ENCODE measurements around the gene ABR. TPM values are rescaled to one million over a fixed set of nuclear protein-coding genes. Genes with fewer than 3 reads are reported as not detected.

Gene ABR
- total RNA-seq, 2 donors from 2014 or later: 159 to 200 TPM

- peak overlapping the region; percentile 45 for H3K4me3 ChIP-seq
- no peak for DNase-seq (ENCODE audit: low spot score)
- ATAC-seq (ENCODE audit: insufficient number of reproducible peaks, low FRiP score, low read depth): no peak
- no peak for TF ChIP-seq CTCF (IDR thresholded peaks at IDR 0.05)
- peaks cover 0 to 15% of the 10 kb centered on the region in 2 donors for H3K4me1 ChIP-seq (ENCODE audit: control insufficient read depth in 1 of 2, low read depth in 2 of 2)
- H3K36me3 ChIP-seq: no peaks in the 10 kb centered on the region
- H3K27ac ChIP-seq: no peak overlapping the region
- no peaks in the 10 kb centered on the region for H3K9me3 ChIP-seq
- no peaks in the 10 kb centered on the region for H3K27me3 ChIP-seq (replicated peaks; ENCODE audit: insufficient read depth)
Measured at GRCh38 chr17:970364-970763, 209.4 kb downstream of the ABR start.

- Histone ChIP-seq H3K27ac (no peak overlapping the region), H3K36me3 (no peaks in the 10 kb centered on the region), H3K4me3 (peak overlapping the region; percentile 45), H3K27me3 (replicated peaks; ENCODE audit: insufficient read depth) (no peaks in the 10 kb centered on the region), H3K4me1 (ENCODE audit: control insufficient read depth in 1 of 2, low read depth in 2 of 2) (peaks cover 0 to 10% of the 10 kb centered on the region in 2 donors), H3K9me3 (no peaks in the 10 kb centered on the region)
- DNase-seq (ENCODE audit: low spot score): no peak
- no peak for ATAC-seq (ENCODE audit: insufficient number of reproducible peaks, low FRiP score, low read depth)
- no peak for TF ChIP-seq CTCF (IDR thresholded peaks at IDR 0.05)
Measured at GRCh38 chr17:969811-970355, 209.9 kb downstream of the ABR start.

- TF ChIP-seq CTCF (IDR thresholded peaks at IDR 0.05): no peak
- peak overlapping the region; percentile 45 for H3K4me3 ChIP-seq
Measured at GRCh38 chr17:968812-969730, 210.7 kb downstream of the ABR start.

GRCh38 chr17:967122-967521 lies 212.7 kb downstream of the ABR start:
- no peak for ATAC-seq (ENCODE audit: insufficient number of reproducible peaks, low FRiP score, low read depth)

More at GRCh38 chr17:968812-969730, 210.7 kb downstream of the ABR start:
- H3K27me3 ChIP-seq (replicated peaks; ENCODE audit: insufficient read depth): no peaks in the 10 kb centered on the region
- no peak for ATAC-seq (ENCODE audit: insufficient number of reproducible peaks, low FRiP score, low read depth)
- no peak overlapping the region for H3K27ac ChIP-seq
- no peaks in the 10 kb centered on the region for H3K9me3 ChIP-seq
- DNase-seq (ENCODE audit: low spot score): no peak
- peaks cover 0 to 8% of the 10 kb centered on the region in 2 donors for H3K4me1 ChIP-seq (ENCODE audit: control insufficient read depth in 1 of 2, low read depth in 2 of 2)
- no peaks in the 10 kb centered on the region for H3K36me3 ChIP-seq

More at GRCh38 chr17:967122-967521, 212.7 kb downstream of the ABR start:
- H3K4me1 ChIP-seq (ENCODE audit: control insufficient read depth in 1 of 2, low read depth in 2 of 2): peaks cover 0 to 8% of the 10 kb centered on the region in 2 donors
- no peaks in the 10 kb centered on the region for H3K36me3 ChIP-seq
- H3K27ac ChIP-seq: no peak overlapping the region
- no peaks in the 10 kb centered on the region for H3K9me3 ChIP-seq
- no peak for DNase-seq (ENCODE audit: low spot score)
- no peak overlapping the region for H3K4me3 ChIP-seq
- no peaks in the 10 kb centered on the region for H3K27me3 ChIP-seq (replicated peaks; ENCODE audit: insufficient read depth)
- TF ChIP-seq CTCF (IDR thresholded peaks at IDR 0.05): no peak
